SJSA1 (cell line): ENCODE data around the gene U2SURP. TPM values are rescaled to one million over a fixed set of nuclear protein-coding genes. Genes with fewer than 3 reads are reported as not detected.
"Not testable (repeated sequence)": the region's sequence is repeated elsewhere in the genome, so short reads cannot be mapped to it uniquely, and the experiment has no call there.

ENCODE experiments used
- DNase-seq, 2 experiments: peaks; one replicate each; pipeline ENCODE4 v3.0.0-alpha.2; 2015 to 2020; ENCODE audit warnings: low spot score in 2 of 2, low read depth in 1 of 2
- H3K27ac ChIP-seq: fragments of 250-450 bp; sonication (Bioruptor Pico); 2 replicates; pipeline ENCODE4 v1.5.1; 2020; ENCODE audit warnings: mild to moderate bottlenecking, moderate library complexity
- H3K27me3 ChIP-seq: fragments of 250-450 bp; sonication (Bioruptor Pico); replicated peaks from 2 replicates; pipeline ENCODE4 v1.5.1; 2020; ENCODE audit warnings: mild to moderate bottlenecking, moderate library complexity
- H3K36me3 ChIP-seq: fragments of 250-450 bp; sonication (Bioruptor Pico); 2 replicates; pipeline ENCODE4 v1.5.1; 2020; ENCODE audit warnings: mild to moderate bottlenecking
- H3K4me1 ChIP-seq: fragments of 250-450 bp; sonication (Bioruptor Pico); replicated peaks from 2 replicates; pipeline ENCODE4 v1.6.1; 2021; ENCODE audit warnings: mild to moderate bottlenecking
- H3K4me3 ChIP-seq: fragments of 250-450 bp; sonication (Bioruptor Pico); 2 replicates; pipeline ENCODE4 v1.5.1; 2020; ENCODE audit warnings: mild to moderate bottlenecking
- H3K9me3 ChIP-seq: fragments of 250-450 bp; sonication (Bioruptor Pico); replicated peaks from 2 replicates; pipeline ENCODE4 v1.5.1; 2020; ENCODE audit warnings: mild to moderate bottlenecking
- total RNA-seq: library from RNA; depleted of rRNA; stranded (reverse); fragments of >200 nt; shearing (Covaris generic); gene quantifications from 2 replicates; pipeline ENCODE4 v1.2.3, GENCODE V29; 2014

U2SURP gene
- total RNA-seq, 1 experiment from 2014 or later: 76.0 TPM

DNA sequence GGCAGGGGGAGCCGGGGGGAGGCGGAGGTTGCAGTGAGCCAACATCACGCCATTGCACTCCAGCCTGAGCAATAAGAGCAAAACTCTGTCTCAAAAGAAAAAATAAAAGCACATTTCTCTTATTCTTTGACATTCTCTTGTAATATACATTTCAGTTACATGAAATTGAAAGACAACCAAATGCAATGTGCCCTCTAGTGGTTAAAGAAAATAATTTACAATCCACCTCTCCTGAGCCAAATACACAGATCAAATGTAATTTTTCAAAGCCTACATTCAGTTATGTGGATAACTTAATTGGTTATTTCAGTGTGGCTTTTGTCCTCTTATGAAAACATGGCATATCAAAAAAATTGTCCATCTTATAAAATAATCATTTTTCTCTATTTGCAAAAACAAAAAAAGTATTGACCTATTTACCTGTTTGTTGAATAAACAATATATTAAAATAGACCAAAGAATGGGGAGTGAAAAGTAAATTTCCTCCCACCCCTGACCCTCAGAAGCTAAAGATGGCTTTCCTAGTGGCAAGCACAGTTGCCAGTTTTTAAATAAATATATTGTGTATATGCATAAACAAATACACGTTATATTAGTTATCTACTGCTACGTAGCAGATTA, 14.2 kb upstream of the U2SURP start:
- H3K27ac ChIP-seq: no peak overlapping the region
- peak in 1 of 2 experiments; percentile 15 for DNase-seq
- no peak overlapping the region for H3K4me3 ChIP-seq
- H3K9me3 ChIP-seq: no peaks in the 10 kb centered on the region
- H3K27me3 ChIP-seq: 0 out of 2 replicates have a peak, but pooled peaks cover 3% of the 10 kb centered on the region
- H3K4me1 ChIP-seq: no peaks in the 10 kb centered on the region
- no peaks in the 10 kb centered on the region for H3K36me3 ChIP-seq

DNA sequence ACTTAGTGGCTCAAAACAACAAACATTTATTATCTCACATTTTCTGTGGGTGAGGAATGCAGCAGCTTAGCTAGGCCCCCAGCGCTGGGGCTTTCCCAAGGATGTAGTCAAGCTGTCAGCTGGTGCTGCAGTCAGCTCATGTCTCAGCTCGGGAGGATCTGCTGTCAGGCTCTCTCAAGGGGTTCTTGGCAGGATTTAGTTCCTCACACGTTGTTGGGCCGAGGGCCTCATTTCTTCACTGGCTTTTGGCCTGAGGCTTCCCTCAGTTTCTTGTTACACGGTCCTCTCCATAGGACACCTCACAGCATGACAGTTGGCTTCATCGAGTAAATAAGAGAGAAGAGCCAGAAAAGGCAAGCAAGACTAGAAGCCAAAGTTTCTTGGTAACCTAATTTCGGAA, 13.7 kb upstream of the U2SURP start:
- Histone ChIP-seq H3K27ac (no peak overlapping the region), H3K4me3 (no peak overlapping the region), H3K9me3 (no peaks in the 10 kb centered on the region), H3K36me3 (no peaks in the 10 kb centered on the region), H3K4me1 (no peaks in the 10 kb centered on the region), H3K27me3 (no peaks in the 10 kb centered on the region)
- no peak for DNase-seq

DNA sequence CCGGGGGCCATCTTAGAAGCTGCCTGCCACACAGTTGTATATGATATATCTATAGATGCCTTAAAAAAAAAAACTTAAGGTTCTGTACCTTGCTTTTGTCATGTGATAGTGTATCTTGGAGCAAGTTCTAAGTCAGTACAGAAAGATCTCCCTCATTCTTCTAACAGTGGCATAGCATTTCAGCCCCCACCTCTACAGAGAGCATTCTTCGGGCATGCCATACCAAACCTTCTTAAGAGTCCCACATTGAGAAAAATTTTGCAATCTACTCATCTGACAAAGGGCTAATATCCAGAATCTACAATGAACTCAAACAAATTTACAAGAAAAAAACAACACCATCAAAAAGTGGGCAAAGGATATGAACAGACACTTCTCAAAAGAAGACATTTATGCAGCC, 13.1 kb upstream of the U2SURP start:
- not testable (repeated sequence) for H3K27ac ChIP-seq, H3K27me3 ChIP-seq, H3K4me1 ChIP-seq, H3K4me3 ChIP-seq, H3K9me3 ChIP-seq, H3K36me3 ChIP-seq, DNase-seq

DNA sequence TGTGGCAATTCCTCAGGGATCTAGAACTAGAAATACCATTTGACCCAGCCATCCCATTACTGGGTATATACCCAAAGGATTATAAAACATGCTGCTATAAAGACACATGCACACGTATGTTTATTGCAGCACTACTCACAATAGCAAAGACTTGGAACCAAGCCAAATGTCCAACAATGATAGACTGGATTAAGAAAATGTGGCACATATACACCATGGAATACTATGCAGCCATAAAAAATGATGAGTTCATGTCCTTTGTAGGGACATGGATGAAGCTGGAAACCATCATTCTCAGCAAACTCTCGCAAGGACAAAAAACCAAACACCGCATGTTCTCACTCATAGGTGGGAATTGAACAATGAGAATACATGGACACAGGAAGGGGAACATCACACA, 12.5 kb upstream of the U2SURP start:
- not testable (repeated sequence) for H3K4me1 ChIP-seq, H3K27ac ChIP-seq, H3K36me3 ChIP-seq, DNase-seq, H3K9me3 ChIP-seq, H3K27me3 ChIP-seq, H3K4me3 ChIP-seq

DNA sequence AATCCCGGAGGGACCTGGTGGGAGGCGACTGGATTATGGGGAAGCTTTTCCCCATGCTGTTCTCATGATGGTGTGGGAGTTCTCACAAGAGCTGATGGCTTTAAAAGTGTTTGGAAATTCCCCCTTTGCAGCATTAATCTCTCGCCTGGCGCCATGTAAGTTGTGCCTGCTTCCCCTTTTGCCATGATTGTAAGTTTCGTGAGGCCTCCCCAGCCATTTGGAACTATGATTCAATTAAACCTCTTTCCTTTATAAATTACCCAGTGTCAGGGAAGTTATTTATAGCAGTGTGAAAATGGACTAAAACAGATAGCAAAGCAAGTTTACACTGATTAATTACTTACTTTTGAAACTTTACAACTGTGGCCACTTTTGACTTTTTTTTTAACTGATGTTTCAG, 10.6 kb upstream of the U2SURP start:
- DNase-seq: no peak
- Histone ChIP-seq H3K4me1 (no peaks in the 10 kb centered on the region), H3K27ac (no peak overlapping the region), H3K9me3 (no peaks in the 10 kb centered on the region), H3K27me3 (no peaks in the 10 kb centered on the region), H3K36me3 (no peaks in the 10 kb centered on the region), H3K4me3 (no peak overlapping the region)

DNA sequence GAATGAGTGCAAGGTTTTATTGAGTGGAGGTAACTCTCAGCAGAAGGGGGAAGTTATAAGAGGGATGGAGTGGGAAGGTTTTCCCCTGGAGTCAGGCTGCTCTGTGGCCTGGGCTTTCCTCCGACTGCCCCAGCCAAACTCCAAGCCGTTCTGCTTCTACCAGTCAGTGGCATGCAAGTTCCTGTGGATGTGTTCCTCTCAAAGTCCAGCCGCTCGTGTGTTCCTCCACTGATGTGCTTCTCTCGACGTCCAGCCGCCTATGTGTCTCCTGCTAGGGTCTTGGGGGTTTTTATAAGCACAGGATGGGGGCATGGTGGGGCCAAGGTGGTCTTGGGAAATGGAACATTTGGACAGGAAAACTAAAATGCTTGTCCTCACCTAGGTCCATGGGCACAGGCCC, 9.0 kb upstream of the U2SURP start:
- H3K27me3 ChIP-seq: no peaks in the 10 kb centered on the region
- no peaks in the 10 kb centered on the region for H3K4me1 ChIP-seq
- no peak overlapping the region for H3K4me3 ChIP-seq
- H3K27ac ChIP-seq: no peak overlapping the region
- no peaks in the 10 kb centered on the region for H3K36me3 ChIP-seq
- DNase-seq: no peak
- no peaks in the 10 kb centered on the region for H3K9me3 ChIP-seq

DNA sequence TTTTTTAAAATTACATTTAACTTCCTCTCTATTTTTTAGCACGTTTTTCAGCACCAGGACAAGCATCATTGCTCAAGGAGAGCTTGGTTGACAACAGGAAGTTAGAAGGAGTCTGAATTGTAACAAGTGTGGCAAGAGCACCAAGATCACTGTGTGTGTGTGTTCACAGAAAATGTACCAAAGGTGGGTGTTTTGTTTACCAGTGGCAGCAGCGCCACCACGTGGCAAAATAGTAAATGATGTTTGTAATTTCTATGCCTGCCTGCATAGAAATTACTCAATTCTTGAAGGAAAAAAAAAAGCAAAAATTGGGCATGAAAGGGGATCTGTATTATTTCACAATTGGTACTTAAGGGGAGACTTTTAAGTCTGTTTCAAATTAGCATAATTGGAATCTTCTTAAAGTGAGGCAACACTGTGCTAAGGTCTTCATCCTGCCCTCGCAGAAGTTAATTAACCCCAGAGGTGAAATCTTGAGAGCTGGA, 7.4 kb upstream of the U2SURP start:
- Histone ChIP-seq H3K9me3 (no peaks in the 10 kb centered on the region), H3K4me1 (no peaks in the 10 kb centered on the region), H3K27me3 (no peaks in the 10 kb centered on the region), H3K4me3 (no peak overlapping the region), H3K36me3 (no peaks in the 10 kb centered on the region), H3K27ac (no peak overlapping the region)
- peak in 1 of 2 experiments; percentile 15 for DNase-seq

DNA sequence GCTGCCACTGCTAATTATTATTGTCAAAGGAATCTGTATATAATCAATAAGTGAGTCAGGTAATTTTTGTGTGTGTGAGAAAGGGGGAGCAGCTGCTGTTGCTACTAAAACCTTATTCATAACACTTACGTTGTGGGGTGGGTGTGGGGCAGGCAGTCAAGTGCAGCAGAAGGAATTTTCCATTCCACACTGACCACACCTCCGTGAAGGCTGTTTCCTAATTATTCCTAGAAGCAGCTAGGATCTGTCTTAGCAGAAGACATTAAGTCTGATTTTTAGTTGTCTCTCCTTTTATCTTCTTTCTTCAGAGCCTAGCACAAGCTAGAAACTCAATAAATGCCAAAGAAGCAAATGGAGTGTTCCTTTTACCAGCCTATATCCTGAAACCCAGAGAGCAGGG, 4.0 kb upstream of the U2SURP start:
- H3K4me3 ChIP-seq: no peak overlapping the region
- DNase-seq: no peak
- no peaks in the 10 kb centered on the region for H3K9me3 ChIP-seq
- H3K4me1 ChIP-seq: peaks cover 6% of the 10 kb centered on the region
- no peaks in the 10 kb centered on the region for H3K36me3 ChIP-seq
- H3K27ac ChIP-seq: no peak overlapping the region
- H3K27me3 ChIP-seq: no peaks in the 10 kb centered on the region

DNA sequence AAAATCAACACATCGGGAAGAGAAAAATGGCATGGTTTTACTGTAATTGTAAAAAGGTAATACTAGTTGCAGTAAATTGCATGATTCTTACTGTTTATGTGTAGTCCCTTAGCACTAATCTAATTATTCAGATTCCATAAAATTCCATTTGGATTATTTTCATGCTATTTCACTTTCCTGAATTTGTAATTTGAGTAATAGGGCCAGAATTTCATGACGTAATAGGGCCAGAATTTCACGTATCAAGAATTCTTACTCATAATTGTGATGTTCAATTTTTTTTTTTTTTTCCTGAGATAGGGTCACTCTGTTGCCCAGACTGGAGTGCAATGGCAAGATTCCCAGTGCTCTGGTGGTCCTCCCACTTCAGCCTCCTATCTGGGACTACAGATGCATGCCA, 2.9 kb upstream of the U2SURP start:
- H3K4me1 ChIP-seq: peaks cover 6% of the 10 kb centered on the region
- no peaks in the 10 kb centered on the region for H3K9me3 ChIP-seq
- no peak overlapping the region for H3K27ac ChIP-seq
- H3K4me3 ChIP-seq: no peak overlapping the region
- no peak for DNase-seq
- no peaks in the 10 kb centered on the region for H3K27me3 ChIP-seq
- H3K36me3 ChIP-seq: no peaks in the 10 kb centered on the region

DNA sequence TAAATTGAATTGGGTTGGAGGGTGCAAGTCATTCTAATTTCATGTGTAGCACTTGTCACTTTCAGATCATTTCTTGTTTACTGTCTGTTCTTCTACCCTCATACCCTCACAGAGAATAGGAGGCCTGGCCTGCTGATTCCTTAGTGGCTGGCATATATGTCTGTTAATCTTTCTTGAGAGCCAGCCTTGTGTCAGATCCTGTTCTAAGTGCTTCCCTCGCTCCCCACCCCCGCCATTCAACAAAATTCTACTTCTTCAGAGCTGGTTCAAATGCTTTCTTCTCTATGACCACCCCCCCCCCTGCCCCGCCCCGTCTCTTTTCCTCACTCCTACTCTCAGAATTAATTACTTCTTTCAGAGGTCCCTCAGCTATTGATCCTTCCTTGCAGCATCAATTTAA, 1.5 kb upstream of the U2SURP start:
- no peak overlapping the region for H3K27ac ChIP-seq
- no peak for DNase-seq
- H3K36me3 ChIP-seq: no peaks in the 10 kb centered on the region
- H3K9me3 ChIP-seq: no peaks in the 10 kb centered on the region
- no peaks in the 10 kb centered on the region for H3K27me3 ChIP-seq
- peaks cover 6% of the 10 kb centered on the region for H3K4me1 ChIP-seq
- H3K4me3 ChIP-seq: no peak overlapping the region

DNA sequence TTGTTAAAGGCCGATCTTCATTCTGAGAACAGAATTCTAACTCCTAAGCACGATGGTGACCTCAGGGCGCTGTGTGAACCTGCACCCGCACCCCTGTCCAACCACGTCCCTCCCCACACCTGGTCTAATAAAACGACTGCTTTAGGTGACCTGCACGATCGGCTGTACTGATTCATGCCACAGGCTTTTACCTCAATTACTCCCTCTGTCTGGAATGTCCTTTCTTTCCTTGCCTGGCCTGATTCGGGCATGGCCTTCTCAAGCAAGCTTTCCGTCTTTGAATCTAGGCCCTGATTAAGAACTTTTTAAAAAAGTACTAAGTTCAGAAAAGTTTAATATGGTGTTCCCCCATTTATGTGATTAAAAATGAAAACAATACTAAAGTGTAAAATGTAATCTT, 842 bp upstream of the U2SURP start:
- Histone ChIP-seq H3K27ac (peak overlapping the region; percentile 82), H3K9me3 (no peaks in the 10 kb centered on the region), H3K27me3 (no peaks in the 10 kb centered on the region), H3K36me3 (no peaks in the 10 kb centered on the region), H3K4me3 (peak overlapping the region; percentile 68), H3K4me1 (peaks cover 6% of the 10 kb centered on the region)
- peak in 1 of 2 experiments; percentile 13 for DNase-seq

DNA sequence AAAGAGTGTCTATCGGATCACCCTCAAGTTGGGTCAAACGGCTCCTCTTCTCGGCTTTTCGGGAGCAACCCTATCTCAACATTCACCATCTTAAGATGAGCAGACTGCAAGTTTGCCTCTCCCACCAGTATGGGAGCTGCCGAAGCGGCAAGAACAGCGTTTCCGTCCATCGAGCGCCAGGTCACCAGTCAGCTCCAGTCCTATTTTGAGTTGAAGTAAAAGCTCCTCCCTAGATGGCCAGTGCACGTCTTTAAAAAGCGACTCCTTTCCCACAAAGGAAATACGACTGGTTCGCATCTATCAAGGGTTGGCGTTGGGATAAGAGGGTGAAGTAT, 369 bp upstream of the U2SURP start:
- DNase-seq: no peak
- H3K27me3 ChIP-seq: no peaks in the 10 kb centered on the region

DNA sequence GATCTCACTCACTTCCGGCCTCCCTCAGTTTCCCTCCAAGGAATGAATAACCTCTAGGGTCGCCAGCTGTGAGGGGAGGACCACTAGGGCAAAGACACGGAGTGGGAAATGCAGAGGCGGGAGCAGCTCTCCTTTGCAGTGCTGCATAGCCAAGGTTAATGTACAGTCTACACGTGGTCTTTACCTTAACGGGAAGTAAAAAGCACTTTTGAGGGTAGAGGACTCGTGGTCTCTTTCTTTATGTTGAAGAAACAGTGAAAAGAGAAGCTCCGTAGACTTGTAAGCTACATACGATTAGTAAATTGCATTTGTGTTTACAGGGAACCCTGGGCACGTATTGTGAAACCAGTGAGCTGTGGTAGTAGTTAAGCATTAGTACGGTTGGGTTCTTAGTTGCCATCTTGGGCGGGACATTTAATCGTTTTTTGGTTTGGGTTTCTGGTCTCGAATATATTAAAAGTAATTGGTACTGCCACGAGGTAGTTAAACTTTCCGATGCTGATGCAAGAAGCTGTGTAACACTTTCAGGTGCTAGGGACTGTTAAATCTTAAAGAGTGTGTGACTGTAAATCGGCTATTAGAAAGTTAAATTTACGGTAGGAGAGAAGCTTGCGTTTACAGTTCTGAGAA, 828 bp downstream of the U2SURP start:
- no peaks in the 10 kb centered on the region for H3K9me3 ChIP-seq
- peak in 1 of 2 experiments; percentile 36 for DNase-seq
- H3K27me3 ChIP-seq: no peaks in the 10 kb centered on the region
- peak overlapping the region; percentile 82 for H3K27ac ChIP-seq
- no peaks in the 10 kb centered on the region for H3K36me3 ChIP-seq
- peak overlapping the region; percentile 68 for H3K4me3 ChIP-seq
- peaks cover 6% of the 10 kb centered on the region for H3K4me1 ChIP-seq

More for the DNA sequence above, 369 bp upstream of the U2SURP start:
- Histone ChIP-seq H3K4me3 (peak overlapping the region; percentile 68), H3K27ac (peak overlapping the region; percentile 82), H3K36me3 (no peaks in the 10 kb centered on the region), H3K9me3 (no peaks in the 10 kb centered on the region), H3K4me1 (peaks cover 6% of the 10 kb centered on the region)

DNA sequence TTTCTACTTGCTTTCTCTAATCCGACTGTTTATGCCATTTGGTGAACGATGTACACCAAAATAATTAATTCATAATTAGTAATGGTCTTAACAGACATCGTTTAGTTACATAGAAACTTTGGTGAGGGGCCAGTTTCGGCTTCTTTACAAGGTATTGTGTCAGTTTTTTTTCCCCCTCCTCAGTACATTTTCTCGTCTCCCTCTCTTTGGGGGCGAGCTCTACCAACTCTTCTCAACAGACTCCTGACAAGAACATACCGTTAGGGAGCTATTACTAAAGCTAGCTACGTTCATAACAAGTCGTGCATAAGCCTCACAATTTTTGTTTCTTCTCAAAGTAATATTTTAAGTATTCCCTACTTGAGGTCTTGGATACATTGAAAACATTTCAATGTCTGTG, 1.4 kb downstream of the U2SURP start:
- Histone ChIP-seq H3K27me3 (no peaks in the 10 kb centered on the region), H3K4me1 (peaks cover 6% of the 10 kb centered on the region), H3K4me3 (peak overlapping the region; percentile 68), H3K9me3 (no peaks in the 10 kb centered on the region), H3K36me3 (no peaks in the 10 kb centered on the region), H3K27ac (peak overlapping the region; percentile 82)
- DNase-seq: no peak

DNA sequence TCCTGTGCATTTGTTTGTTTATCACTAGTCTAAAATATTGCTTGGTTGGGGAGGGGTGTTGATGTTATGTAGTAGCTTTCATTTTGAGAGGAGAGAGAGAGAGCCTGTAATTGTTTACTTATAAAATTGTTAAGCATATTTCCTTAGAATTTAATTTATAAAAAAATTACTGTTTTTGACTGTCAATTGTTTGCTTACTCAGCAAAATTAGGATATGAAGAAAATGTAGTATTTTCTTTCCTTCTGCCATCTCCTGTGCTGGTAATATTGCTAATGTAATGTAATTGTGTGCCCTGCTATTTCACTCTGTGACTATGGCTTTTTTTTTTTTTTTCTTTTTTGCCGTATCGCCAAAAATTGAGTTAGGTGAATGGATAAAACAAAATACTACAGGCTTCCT, 3.5 kb downstream of the U2SURP start:
- no peaks in the 10 kb centered on the region for H3K9me3 ChIP-seq
- H3K27ac ChIP-seq: no peak overlapping the region
- H3K27me3 ChIP-seq: no peaks in the 10 kb centered on the region
- no peak for DNase-seq
- H3K4me1 ChIP-seq: peaks cover 6% of the 10 kb centered on the region
- no peaks in the 10 kb centered on the region for H3K36me3 ChIP-seq
- H3K4me3 ChIP-seq: no peak overlapping the region
